Vagina (tissue), 2 donors: ENCODE data around the gene SAE1.
A peak's percentile ranks its signal among the peaks of the same experiment; 100 is the strongest.

ENCODE experiments used
- CTCF ChIP-seq, 3 experiments: fragments of 450-650 bp in 2 of 3; fragments of 200-600 bp in 1 of 3; sonication (generic) in 1 of 3; IDR thresholded peaks; one replicate each; pipeline ENCODE4 v1.5.1; 2017 to 2019; ENCODE audit warnings: antibody characterized with exemption in 3 of 3, mild to moderate bottlenecking in 2 of 3, moderate library complexity in 2 of 3
- POLR2AphosphoS5 ChIP-seq, 2 donors: sonication (generic); formaldehyde crosslinking; IDR thresholded peaks; one replicate each; pipeline ENCODE4 v1.9.0; 2017; ENCODE audit warnings: antibody characterized with exemption in 2 of 2, mild to moderate bottlenecking in 2 of 2, low read depth in 1 of 2; ENCODE audit not compliant: insufficient read depth in 1 of 2

- TF ChIP-seq CTCF (IDR thresholded peaks at IDR 0.05): no peak
- TF ChIP-seq POLR2AphosphoS5 (IDR thresholded peaks at IDR 0.05; ENCODE audit: insufficient read depth in 1 of 2, low read depth in 1 of 2): peak; percentile 10 to 54
These were observed 100.8 kb downstream of the SAE1 start for GRCh38 chr19:47231215-47232054.
